Prostate gland (tissue), 2 donors: Measurements from ENCODE around the gene PLCD3. TPM values are rescaled to one million over a fixed set of nuclear protein-coding genes. Genes with fewer than 3 reads are reported as not detected.

Experiments used
- DNase-seq: peaks from one replicate; pipeline ENCODE4 v3.0.0-alpha.2; 2019; ENCODE audit warnings: low spot score
- H3K27ac ChIP-seq, 2 donors: fragments of 200-600 bp; sonication (generic); 2 replicates each; pipeline ENCODE4 v1.5.1; 2017 to 2019
- H3K27me3 ChIP-seq: fragments of 200-600 bp; sonication (generic); replicated peaks from 2 replicates; pipeline ENCODE4 v1.5.1; 2019; ENCODE audit not compliant: insufficient read depth
- H3K36me3 ChIP-seq, 2 donors: fragments of 200-600 bp; sonication (generic); 1 replicate in 1 of 2; 2 replicates in 1 of 2; pipeline versions ENCODE4 v1.5.1 to v1.8.1; 2017 to 2019
- H3K4me1 ChIP-seq: fragments of 200-600 bp; sonication (generic); replicated peaks from 2 replicates; pipeline ENCODE4 v1.5.1; 2019
- H3K4me3 ChIP-seq, 2 donors: fragments of 200-600 bp; sonication (generic); 2 replicates each; pipeline ENCODE4 v1.5.1; 2017 to 2019
- H3K9me3 ChIP-seq: fragments of 200-600 bp; sonication (generic); 2 replicates; pipeline ENCODE4 v1.5.1; 2017
- POLR2A ChIP-seq: fragments of 450-650 bp; IDR thresholded peaks from one replicate; pipeline ENCODE4 v1.6.1; 2016; ENCODE audit warnings: antibody characterized with exemption, mild to moderate bottlenecking
- POLR2AphosphoS5 ChIP-seq: sonication (generic); formaldehyde crosslinking; IDR thresholded peaks from one replicate; pipeline ENCODE4 v1.6.1; 2017; ENCODE audit warnings: antibody characterized with exemption
- WGBS: methylation state at CpG from one replicate; pipeline ENCODE4 v1.1.5; 2018; 5-methylcytosine and 5-hydroxymethylcytosine counted together
- intact Hi-C: fragments of 100-400 bp; cut with DNase I; formaldehyde crosslinking; loops from one replicate; pipeline ENCODE4 v1.14.2; 2022
- total RNA-seq, 2 donors: library from RNA; depleted of rRNA; stranded (reverse); fragments of >200 nt; gene quantifications; one replicate each; pipeline ENCODE4 v1.1.0, GENCODE V29; 2016
- TF ChIP-seq, protein P1 (sequence below), 4 experiments: fragments of 200-600 bp in 2 of 4; fragments of 450-650 bp in 2 of 4; sonication (generic) in 2 of 4; IDR thresholded peaks; 1 replicate in 3 of 4; 2 replicates in 1 of 4; pipeline ENCODE4 v1.5.1; 2016 to 2019; ENCODE audit warnings: antibody characterized with exemption in 4 of 4, mild to moderate bottlenecking in 2 of 4, moderate library complexity in 2 of 4

PLCD3 gene
- total RNA-seq, 2 donors from 2014 or later = 34.7 to 154 TPM

DNA sequence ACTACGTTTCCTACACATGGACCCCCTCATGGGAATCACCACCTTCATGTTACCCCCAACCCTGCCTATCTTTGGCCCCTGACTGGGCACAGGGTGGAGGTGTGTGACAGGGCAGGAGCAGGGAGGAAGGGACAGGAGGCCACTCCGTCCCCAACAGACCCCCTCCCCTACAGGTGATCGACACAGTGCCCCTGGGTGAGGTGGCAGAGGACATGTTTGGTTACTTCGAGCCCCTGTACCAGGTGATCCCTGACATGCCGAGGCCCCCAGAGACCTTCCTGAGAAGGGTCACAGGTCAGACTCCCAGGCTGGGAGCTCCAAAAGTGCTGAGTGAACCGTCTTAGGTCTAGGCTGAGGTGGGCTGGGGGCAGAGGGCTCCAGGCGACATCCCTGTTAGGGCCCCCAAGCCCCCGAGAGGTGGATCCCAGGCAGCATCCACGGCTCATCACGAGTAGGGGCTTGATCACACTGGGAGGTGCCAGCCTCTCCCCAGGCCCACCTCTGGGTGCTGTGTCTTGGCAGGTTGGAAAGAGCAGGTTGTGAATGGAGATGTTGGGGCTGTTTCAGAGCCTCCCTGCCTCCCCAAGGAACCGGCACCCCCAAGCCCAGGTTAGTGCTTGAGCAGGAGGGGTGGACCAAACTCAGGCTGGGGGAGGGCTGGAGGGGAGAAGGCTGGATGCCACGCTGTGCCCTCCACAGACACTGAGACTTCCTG is 4.7 kb upstream of the PLCD3 start:
- no peak for DNase-seq
- WGBS = 83% methylated on average over 12 of the region's 12 CpGs
- H3K36me3 ChIP-seq = no peaks in the 10 kb centered on the region
- TF ChIP-seq, protein P1, sequence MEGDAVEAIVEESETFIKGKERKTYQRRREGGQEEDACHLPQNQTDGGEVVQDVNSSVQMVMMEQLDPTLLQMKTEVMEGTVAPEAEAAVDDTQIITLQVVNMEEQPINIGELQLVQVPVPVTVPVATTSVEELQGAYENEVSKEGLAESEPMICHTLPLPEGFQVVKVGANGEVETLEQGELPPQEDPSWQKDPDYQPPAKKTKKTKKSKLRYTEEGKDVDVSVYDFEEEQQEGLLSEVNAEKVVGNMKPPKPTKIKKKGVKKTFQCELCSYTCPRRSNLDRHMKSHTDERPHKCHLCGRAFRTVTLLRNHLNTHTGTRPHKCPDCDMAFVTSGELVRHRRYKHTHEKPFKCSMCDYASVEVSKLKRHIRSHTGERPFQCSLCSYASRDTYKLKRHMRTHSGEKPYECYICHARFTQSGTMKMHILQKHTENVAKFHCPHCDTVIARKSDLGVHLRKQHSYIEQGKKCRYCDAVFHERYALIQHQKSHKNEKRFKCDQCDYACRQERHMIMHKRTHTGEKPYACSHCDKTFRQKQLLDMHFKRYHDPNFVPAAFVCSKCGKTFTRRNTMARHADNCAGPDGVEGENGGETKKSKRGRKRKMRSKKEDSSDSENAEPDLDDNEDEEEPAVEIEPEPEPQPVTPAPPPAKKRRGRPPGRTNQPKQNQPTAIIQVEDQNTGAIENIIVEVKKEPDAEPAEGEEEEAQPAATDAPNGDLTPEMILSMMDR (IDR thresholded peaks at IDR 0.05) = no peak
- TF ChIP-seq POLR2AphosphoS5 (no peak), POLR2A (no peak)
- no peaks in the 10 kb centered on the region for H3K27me3 ChIP-seq
- no peaks in the 10 kb centered on the region for H3K9me3 ChIP-seq
- H3K27ac ChIP-seq = no peak overlapping the region
- intact Hi-C loops = no loop called here
- H3K4me1 ChIP-seq = peaks cover 6% of the 10 kb centered on the region
- H3K4me3 ChIP-seq = no peak overlapping the region

DNA sequence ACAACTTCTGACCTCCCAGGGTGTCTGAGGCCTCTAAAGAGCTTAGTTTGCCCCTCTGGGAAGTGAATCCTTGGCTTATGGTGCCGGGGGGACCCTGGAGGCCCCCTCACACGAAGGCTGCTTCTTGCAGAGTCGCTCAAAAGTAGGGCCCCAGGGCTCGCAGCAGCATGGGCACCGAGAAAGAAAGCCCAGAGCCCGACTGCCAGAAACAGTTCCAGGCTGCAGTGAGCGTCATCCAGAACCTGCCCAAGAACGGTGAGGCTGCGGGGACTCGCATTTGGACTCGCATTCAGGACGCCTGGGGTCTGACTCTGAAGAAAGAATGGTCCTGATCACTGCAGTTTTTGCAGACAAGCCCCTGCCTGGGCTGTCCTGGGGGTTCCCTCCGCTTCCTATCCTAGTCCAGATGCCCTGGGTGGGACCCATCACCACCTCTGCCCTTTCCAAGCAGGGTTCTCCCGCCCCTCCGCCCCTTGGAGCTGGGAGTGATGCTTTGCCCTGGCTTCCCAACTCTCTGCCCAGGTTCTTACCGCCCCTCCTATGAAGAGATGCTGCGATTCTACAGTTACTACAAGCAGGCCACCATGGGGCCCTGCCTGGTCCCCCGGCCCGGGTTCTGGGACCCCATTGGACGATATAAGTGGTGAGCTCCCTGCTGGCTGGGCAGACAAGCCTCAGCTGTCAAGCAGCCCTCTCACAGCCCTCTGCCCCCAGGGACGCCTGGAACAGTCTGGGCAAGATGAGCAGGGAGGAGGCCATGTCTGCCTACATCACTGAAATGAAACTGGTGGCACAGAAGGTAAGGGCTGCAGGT is 3.9 kb upstream of the PLCD3 start:
- intact Hi-C loops = loop anchor here (1.0 kb wide), 1 partner anchor 61 kb away; no protein-coding TSS in a partner anchor
- no peak for TF ChIP-seq POLR2A
- no peak for TF ChIP-seq POLR2AphosphoS5
- TF ChIP-seq, protein P1 (IDR thresholded peaks at IDR 0.05) = no peak
- H3K9me3 ChIP-seq = no peaks in the 10 kb centered on the region
- H3K27ac ChIP-seq = peak overlapping the region; percentile 49 to 82
- H3K36me3 ChIP-seq = no peaks in the 10 kb centered on the region
- H3K27me3 ChIP-seq = no peaks in the 10 kb centered on the region
- 46% methylated on average over 21 of the region's 21 CpGs for WGBS
- H3K4me3 ChIP-seq = peak overlapping the region; percentile 50 to 67
- H3K4me1 ChIP-seq = peaks cover 6% of the 10 kb centered on the region
- no peak for DNase-seq

DNA sequence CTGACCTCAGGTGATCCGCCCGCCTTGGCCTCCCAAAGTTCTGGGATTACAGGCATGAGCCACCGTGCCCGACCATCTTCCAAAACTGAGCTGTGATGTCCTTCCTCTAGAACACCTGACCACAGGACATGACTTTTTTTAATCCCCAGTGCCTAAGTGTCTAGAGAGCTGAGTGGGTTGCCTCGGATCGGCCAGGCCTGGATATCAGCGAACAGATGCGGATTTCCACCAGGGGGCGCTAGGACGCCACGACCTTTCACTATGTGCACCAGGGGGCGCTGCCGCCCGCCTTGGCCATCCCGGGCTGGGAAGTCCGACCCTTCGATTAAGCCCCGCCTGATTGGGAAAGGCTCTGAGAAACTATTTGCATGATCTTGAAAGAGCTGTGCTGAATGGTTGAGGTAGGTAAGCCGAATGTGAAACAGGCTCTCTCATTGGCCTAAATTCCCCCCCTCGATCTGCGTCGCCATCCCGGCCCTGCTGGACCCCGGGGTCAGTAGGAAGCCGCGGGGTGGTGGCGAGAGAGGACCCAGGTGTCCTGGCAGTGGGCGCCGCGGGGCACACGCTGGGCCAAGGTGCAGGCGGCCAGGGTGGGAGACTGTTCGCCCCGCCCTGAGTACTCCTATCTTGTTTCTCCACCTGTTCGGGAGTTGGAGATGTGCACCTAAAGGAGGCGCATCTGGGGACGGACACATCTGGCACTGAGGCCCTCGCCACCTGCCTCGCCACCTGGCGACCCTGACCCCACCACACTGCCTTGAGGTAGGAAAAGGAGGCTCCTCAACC is 3.1 kb upstream of the PLCD3 start, which contains the start of gene ACBD4:
Gene ACBD4 (plus strand): TSS at position 496 of the 786 bp plus-strand sequence. CDS start 458 bp downstream, outside the sequence.
- Histone ChIP-seq H3K4me1 (peaks cover 6% of the 10 kb centered on the region), H3K36me3 (no peaks in the 10 kb centered on the region), H3K27me3 (no peaks in the 10 kb centered on the region), H3K4me3 (peak within 1 kb of the TSS; percentile 50 to 67), H3K9me3 (no peaks in the 10 kb centered on the region), H3K27ac (peak within 1 kb of the TSS; percentile 49 to 82)
- peak; percentile 96 for DNase-seq
- intact Hi-C loops = loop anchor here (1.0 kb wide), 1 partner anchor 62 kb away; no protein-coding TSS in a partner anchor
- TF ChIP-seq POLR2AphosphoS5 = peak; percentile 98
- TF ChIP-seq POLR2A = peak; percentile 76
- TF ChIP-seq, protein P1 (IDR thresholded peaks at IDR 0.05) = peak; percentile 99 to 100 (median 100)
- 5% methylated on average over 40 of the region's 40 CpGs for WGBS

DNA sequence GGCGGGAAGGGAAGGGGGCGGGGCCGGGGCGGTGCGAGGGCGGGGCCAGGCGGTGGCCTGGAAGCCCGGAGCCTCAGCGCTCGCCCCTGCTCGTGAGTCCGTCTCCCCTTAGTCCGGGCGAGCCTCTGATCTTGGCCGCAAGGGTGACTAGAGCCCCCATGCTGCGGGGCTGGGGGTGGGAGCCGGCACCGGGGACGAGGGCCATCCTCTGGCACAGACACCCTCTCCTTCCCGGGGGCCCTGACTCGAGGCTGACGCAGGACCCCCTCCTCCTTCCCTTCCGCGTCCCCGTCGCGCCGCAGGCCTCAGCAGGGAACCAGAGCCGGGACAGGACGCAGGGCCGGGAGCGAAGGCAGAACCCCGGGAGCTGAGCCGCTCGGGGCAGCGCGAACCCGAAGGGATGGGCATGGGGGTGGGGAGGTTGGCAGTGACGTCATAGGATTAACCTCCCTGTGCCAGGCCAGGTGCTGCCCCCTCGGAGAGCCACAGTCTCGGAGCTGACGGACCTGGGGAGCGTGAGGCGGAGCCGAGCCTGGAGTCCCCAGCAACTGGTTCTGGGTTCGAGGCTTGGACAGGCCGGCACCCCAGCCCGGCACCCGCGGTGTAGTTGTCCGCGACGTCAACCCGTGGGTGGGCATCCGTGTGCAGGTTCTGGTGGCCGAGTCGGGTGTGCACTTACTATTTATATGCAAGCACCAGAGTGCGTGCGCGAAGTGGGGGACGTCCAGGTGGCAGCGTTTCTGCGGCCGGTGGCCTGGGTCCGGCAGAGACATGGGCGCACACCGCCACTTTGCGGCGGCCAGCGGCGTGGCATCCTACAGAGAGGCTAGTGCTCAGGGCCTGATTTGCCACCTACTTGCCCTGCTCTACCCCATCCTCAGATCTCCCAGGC is 503 bp upstream of the PLCD3 start:
- Histone ChIP-seq H3K4me3 (peak overlapping the region; percentile 58 to 86), H3K36me3 (no peaks in the 10 kb centered on the region), H3K27me3 (no peaks in the 10 kb centered on the region), H3K4me1 (peaks cover 11% of the 10 kb centered on the region), H3K9me3 (no peaks in the 10 kb centered on the region), H3K27ac (peak overlapping the region; percentile 97 to 98)
- WGBS = 1% methylated on average over 34 of the region's 71 CpGs
- intact Hi-C loops = loop anchor here (2.0 to 5.0 kb wide), 3 partner anchors 41 to 356 kb away; no protein-coding TSS in a partner anchor
- DNase-seq = peak; percentile 85
- TF ChIP-seq POLR2AphosphoS5 (peak; percentile 68), POLR2A (peak; percentile 53)
- TF ChIP-seq, protein P1 (IDR thresholded peaks at IDR 0.05) = peak; percentile 51 to 95 (median 76)
